MM.1S (cell line): ENCODE measurements around the gene CRYZ.

Experiments
- DNase-seq: peaks from one replicate; pipeline ENCODE4 v3.0.0-alpha.2; 2015
- H2AFZ ChIP-seq: fragments of 300-600 bp; sonication (generic); 2 replicates; pipeline ENCODE4 v1.6.0; 2016; ENCODE audit warnings: antibody characterized with exemption, low read length
- H3F3A ChIP-seq: fragments of 300-600 bp; sonication (generic); 2 replicates; pipeline ENCODE4 v1.6.1; 2016; ENCODE audit warnings: mild to moderate bottlenecking, antibody characterized with exemption, low read length, moderate library complexity, mixed read lengths; ENCODE audit not compliant: insufficient read depth
- H3K27ac ChIP-seq: fragments of 300-600 bp; sonication (generic); 2 replicates; pipeline ENCODE4 v1.5.1; 2016; ENCODE audit warnings: mild to moderate bottlenecking, low read length
- H3K27me3 ChIP-seq: fragments of 300-600 bp; sonication (generic); replicated peaks from 2 replicates; pipeline ENCODE4 v1.6.0; 2016; ENCODE audit warnings: low read length; ENCODE audit not compliant: insufficient read depth
- H3K36me3 ChIP-seq: fragments of 300-600 bp; sonication (generic); replicated peaks from 2 replicates; pipeline ENCODE4 v1.6.1; 2016; ENCODE audit warnings: mild to moderate bottlenecking, low read length, mixed read lengths; ENCODE audit not compliant: insufficient read depth
- H3K4me1 ChIP-seq: fragments of 300-600 bp; sonication (generic); 2 replicates; pipeline ENCODE4 v1.6.1; 2016; ENCODE audit warnings: low read length, mixed read lengths
- H3K4me2 ChIP-seq: fragments of 300-600 bp; sonication (generic); 2 replicates; pipeline ENCODE4 v1.6.0; 2016; ENCODE audit warnings: low read depth, low read length
- H3K4me3 ChIP-seq: fragments of 300-600 bp; sonication (generic); 2 replicates; pipeline ENCODE4 v1.5.1; 2016; ENCODE audit warnings: low read length, mixed read lengths
- H3K79me2 ChIP-seq: fragments of 300-600 bp; sonication (generic); 2 replicates; pipeline ENCODE4 v1.6.1; 2016; ENCODE audit warnings: mixed run types, low read length, mixed read lengths
- H3K9ac ChIP-seq: fragments of 300-600 bp; sonication (generic); 2 replicates; pipeline ENCODE4 v1.6.1; 2016; ENCODE audit warnings: low read length, mixed read lengths
- H3K9me2 ChIP-seq: fragments of 300-600 bp; sonication (generic); replicated peaks from 2 replicates; pipeline ENCODE4 v1.6.1; 2016; ENCODE audit warnings: mild to moderate bottlenecking, low read length, mixed read lengths; ENCODE audit not compliant: insufficient read depth
- H3K9me3 ChIP-seq: fragments of 300-600 bp; sonication (generic); replicated peaks from 2 replicates; pipeline ENCODE4 v1.6.1; 2016; ENCODE audit warnings: mild to moderate bottlenecking, low read length, mixed read lengths; ENCODE audit not compliant: insufficient read depth
- H4K20me1 ChIP-seq: fragments of 300-600 bp; sonication (generic); 2 replicates; pipeline ENCODE4 v1.6.1; 2016; ENCODE audit warnings: mild to moderate bottlenecking, low read length, moderate library complexity, mixed read lengths; ENCODE audit not compliant: insufficient read depth
- EZH2 ChIP-seq: fragments of 300-600 bp; sonication (generic); optimal IDR thresholded peaks from 2 replicates; pipeline ENCODE3; 2017; ENCODE audit warnings: low read depth, mild to moderate bottlenecking, antibody characterized with exemption, low read length, mixed read lengths
- EZH2phosphoT487 ChIP-seq: fragments of 300-600 bp; sonication (generic); IDR thresholded peaks from 2 replicates; pipeline ENCODE4 v1.6.1; 2018; ENCODE audit warnings: antibody characterized with exemption, low read length
- TF ChIP-seq, protein P1 (sequence below): fragments of 300-600 bp; sonication (generic); IDR thresholded peaks from 2 replicates; pipeline ENCODE4 v1.5.1; 2016; ENCODE audit warnings: antibody characterized with exemption, low read length, mixed read lengths

CRYZ gene

DNA sequence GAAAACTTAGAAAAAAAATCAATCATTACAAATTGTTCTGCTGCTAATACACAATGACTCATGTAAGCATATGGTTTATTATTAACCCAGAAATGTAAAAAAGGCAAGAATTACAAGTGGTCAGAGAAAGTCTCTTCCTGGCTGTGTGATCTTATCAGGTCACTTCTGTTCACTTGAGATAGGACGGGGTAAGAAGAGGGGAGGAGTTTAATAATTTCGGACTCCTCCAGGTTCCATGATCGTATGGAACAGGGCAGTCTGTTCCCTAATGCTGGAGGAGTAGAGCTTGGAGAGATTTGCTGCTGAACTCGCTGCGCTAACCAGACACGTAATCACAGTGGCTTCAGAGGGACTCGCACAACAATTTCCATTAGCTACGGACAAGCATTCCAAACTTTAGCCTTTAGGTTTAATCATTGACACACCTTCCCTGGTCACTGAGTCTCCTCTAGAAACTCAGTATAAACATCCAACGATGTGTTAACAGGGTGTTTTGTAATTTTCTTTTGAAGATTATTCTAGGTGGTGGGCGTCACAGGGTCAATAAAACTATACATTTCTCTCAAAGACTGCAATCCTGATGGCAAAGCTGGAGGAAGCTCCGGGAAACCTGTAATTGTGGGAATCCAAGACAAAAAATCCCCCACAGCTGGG lies 1.3 kb downstream of the CRYZ start:
- TF ChIP-seq, protein P1, sequence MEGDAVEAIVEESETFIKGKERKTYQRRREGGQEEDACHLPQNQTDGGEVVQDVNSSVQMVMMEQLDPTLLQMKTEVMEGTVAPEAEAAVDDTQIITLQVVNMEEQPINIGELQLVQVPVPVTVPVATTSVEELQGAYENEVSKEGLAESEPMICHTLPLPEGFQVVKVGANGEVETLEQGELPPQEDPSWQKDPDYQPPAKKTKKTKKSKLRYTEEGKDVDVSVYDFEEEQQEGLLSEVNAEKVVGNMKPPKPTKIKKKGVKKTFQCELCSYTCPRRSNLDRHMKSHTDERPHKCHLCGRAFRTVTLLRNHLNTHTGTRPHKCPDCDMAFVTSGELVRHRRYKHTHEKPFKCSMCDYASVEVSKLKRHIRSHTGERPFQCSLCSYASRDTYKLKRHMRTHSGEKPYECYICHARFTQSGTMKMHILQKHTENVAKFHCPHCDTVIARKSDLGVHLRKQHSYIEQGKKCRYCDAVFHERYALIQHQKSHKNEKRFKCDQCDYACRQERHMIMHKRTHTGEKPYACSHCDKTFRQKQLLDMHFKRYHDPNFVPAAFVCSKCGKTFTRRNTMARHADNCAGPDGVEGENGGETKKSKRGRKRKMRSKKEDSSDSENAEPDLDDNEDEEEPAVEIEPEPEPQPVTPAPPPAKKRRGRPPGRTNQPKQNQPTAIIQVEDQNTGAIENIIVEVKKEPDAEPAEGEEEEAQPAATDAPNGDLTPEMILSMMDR = no peak
- TF ChIP-seq EZH2phosphoT487 = no peak
- no peak for TF ChIP-seq EZH2
- Histone ChIP-seq H3K27me3 (no peaks in the 10 kb centered on the region), H3K36me3 (no peaks in the 10 kb centered on the region), H3K27ac (no peak overlapping the region), H2AFZ (no peak overlapping the region), H3K4me2 (no peak overlapping the region), H3K9me2 (no peaks in the 10 kb centered on the region), H3K9ac (no peak overlapping the region), H3K9me3 (no peaks in the 10 kb centered on the region), H3F3A (peaks cover 9% of the 10 kb centered on the region; the same call in 1 of the 2 replicates), H4K20me1 (no peaks in the 10 kb centered on the region), H3K79me2 (peaks cover 21% of the 10 kb centered on the region), H3K4me3 (no peak overlapping the region), H3K4me1 (peaks cover 8% of the 10 kb centered on the region; the same call in 1 of the 2 replicates)
- no peak for DNase-seq

DNA sequence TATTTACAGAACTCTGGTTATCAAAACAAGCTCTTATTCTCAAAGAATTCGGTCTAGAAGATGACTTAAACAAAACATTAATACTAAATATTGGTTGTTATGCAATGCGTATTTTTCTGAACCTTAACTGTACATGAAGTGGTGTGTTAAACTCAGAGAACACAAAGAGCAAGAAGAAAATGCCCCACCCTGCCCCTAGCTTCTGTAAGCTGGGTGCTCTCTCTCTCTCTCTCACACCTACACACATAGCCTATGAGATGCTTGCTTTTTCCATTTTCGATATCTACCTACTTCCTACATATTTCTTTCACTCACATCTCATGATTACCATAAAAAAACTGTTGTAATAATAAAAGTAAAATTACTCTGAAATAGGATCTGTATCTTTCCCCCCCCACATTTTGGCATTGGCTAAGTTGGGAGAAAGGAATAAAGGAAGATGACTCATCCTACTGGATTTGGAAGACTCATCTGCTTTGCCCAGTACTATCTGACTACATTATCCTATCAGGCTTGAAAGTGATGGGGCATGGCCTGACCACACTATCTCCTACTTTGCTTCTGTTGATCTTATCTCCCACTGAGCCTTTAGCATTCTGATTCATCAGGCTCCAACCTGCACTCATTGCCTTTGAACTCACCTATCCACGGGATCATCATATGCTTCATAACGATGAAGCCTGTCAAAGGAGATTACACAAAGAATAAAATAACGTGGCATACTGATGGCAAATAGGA lies 2.9 kb downstream of the CRYZ start:
- Histone ChIP-seq H3F3A (peaks cover 9% of the 10 kb centered on the region; the same call in 1 of the 2 replicates), H3K4me3 (no peak overlapping the region), H3K4me1 (peaks cover 8% of the 10 kb centered on the region; the same call in 1 of the 2 replicates), H3K4me2 (no peak overlapping the region), H3K79me2 (peaks cover 12% of the 10 kb centered on the region), H3K27me3 (no peaks in the 10 kb centered on the region), H3K9ac (no peak overlapping the region), H4K20me1 (no peaks in the 10 kb centered on the region), H3K9me3 (no peaks in the 10 kb centered on the region), H2AFZ (no peak overlapping the region), H3K9me2 (no peaks in the 10 kb centered on the region), H3K27ac (no peak overlapping the region), H3K36me3 (no peaks in the 10 kb centered on the region)
- no peak for DNase-seq
- TF ChIP-seq EZH2phosphoT487 (no peak), EZH2 (no peak)
- TF ChIP-seq, protein P1 = no peak

DNA sequence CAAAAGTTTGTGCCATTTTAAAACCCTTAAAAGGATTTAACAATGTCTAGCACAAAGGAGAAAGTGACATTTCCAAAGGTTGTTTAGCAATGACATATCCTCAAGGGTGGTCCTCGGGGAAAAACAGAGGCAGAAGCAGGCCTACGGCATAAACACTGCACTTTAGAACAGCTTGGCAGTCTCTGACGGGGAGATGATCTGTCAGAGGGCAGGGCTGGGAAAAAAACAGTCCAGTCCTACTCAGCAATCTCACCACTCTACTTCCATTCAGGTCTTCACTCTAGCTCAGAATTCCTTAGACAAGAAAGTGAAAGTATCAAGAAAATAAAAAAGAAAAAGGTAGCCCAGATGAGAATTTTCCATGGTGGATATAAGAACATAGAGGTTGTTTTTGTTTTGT lies 4.1 kb downstream of the CRYZ start:
- Histone ChIP-seq H3K4me1 (no peaks in the 10 kb centered on the region), H3K27me3 (no peaks in the 10 kb centered on the region), H3K27ac (no peak overlapping the region), H3K9me3 (no peaks in the 10 kb centered on the region), H3F3A (peaks cover 8% of the 10 kb centered on the region; the same call in 1 of the 2 replicates), H4K20me1 (no peaks in the 10 kb centered on the region), H3K79me2 (no peaks in the 10 kb centered on the region), H2AFZ (no peak overlapping the region), H3K9ac (no peak overlapping the region), H3K36me3 (no peaks in the 10 kb centered on the region), H3K9me2 (no peaks in the 10 kb centered on the region), H3K4me3 (no peak overlapping the region), H3K4me2 (no peak overlapping the region)
- DNase-seq = no peak
- no peak for TF ChIP-seq EZH2
- TF ChIP-seq EZH2phosphoT487 = no peak
- TF ChIP-seq, protein P1 = no peak
